Motor neuron (in vitro differentiated cells): ENCODE data around the gene DDX31. TPM values are rescaled to one million over a fixed set of nuclear protein-coding genes. Genes with fewer than 3 reads are reported as not detected.
"Not testable (repeated sequence)": the region's sequence is repeated elsewhere in the genome, so short reads cannot be mapped to it uniquely, and the experiment has no call there.

Experiments
- ATAC-seq, 8 experiments: fragments of 200-7000 bp; cut with Tn5 transposase; replicated peaks in 6 of 8; 2 replicates each; pipeline ENCODE4 v1.8.0; 2021; ENCODE audit warnings: mild to moderate bottlenecking in 8 of 8, moderate library complexity in 8 of 8
- H3K27ac ChIP-seq, 2 donors: fragments of 250-450 bp; sonication (Bioruptor Pico); 2 replicates each; pipeline ENCODE4 v1.9.0; 2021; ENCODE audit warnings: antibody characterized with exemption in 2 of 2, mild to moderate bottlenecking in 2 of 2, moderate library complexity in 1 of 2
- H3K4me1 ChIP-seq, 2 donors: fragments of 250-450 bp; sonication (Bioruptor Pico); replicated peaks in 1 of 2; 2 replicates each; pipeline ENCODE4 v1.6.1; 2021; ENCODE audit warnings: antibody characterized with exemption in 2 of 2, mild to moderate bottlenecking in 2 of 2, moderate library complexity in 1 of 2
- H3K4me3 ChIP-seq, 5 donors: fragments of 250-450 bp; sonication (Bioruptor Pico); 2 replicates each; pipeline ENCODE4 v1.9.0; 2021; ENCODE audit warnings: antibody characterized with exemption in 5 of 5, mild to moderate bottlenecking in 5 of 5, moderate library complexity in 4 of 5
- WGBS, 10 experiments: fragments of 450-650 bp; shearing (Covaris generic); methylation state at CpG; one replicate each; pipeline ENCODE4 v1.0.0; 2022; 5-methylcytosine and 5-hydroxymethylcytosine counted together
- in situ Hi-C, 9 experiments: fragments of 400-800 bp; cut with MboI; loops; one replicate each; pipeline ENCODE4 v1.15.0; 2021; ENCODE audit warnings: low sequenced_read_pairs in 9 of 9, low pct_unique_long_range_greater_than_20kb in 2 of 9; ENCODE audit not compliant: unreplicated experiment in 9 of 9
- total RNA-seq, 8 experiments: library from RNA; unstranded; fragments of 300-600 nt; gene quantifications; 2 replicates each; pipeline versions ENCODE4 v1.2.3 to v1.2.4, GENCODE V29; 2022

Gene DDX31
- total RNA-seq: 10 to 100 TPM in 7 of 8 experiments, 1 to 10 TPM in 1; 9.1 to 40.2 (median 13.5) TPM

- peaks cover 4 to 15% of the 10 kb centered on the region in 2 donors for H3K4me1 ChIP-seq
- peak within 1 kb of the TSS; percentile 77 to 99 (median 84) for H3K4me3 ChIP-seq
- peak; percentile 79 to 95 (median 93) for ATAC-seq
- in situ Hi-C loops: no loop called here
- 0 to 5% (median 0%) methylated on average over 1 to 15 of the region's 77 CpGs; no CpG with 5 or more reads in 4 of the 10 experiments for WGBS, 10 experiments
- H3K27ac ChIP-seq: peak within 1 kb of the TSS; percentile 95 to 98
Observed at GRCh38 chr9:132669698-132670456, at the start of gene DDX31. Gene DDX31 (minus strand): TSS chr9:132669983. CDS start chr9:132669934, 49 bp downstream.

GRCh38 chr9:132718381-132718928 is 48.7 kb upstream of the DDX31 start:
- H3K4me1 ChIP-seq, in situ Hi-C loops, H3K27ac ChIP-seq, ATAC-seq, H3K4me3 ChIP-seq: not testable (repeated sequence)
- WGBS, 10 experiments: 20 to 91% (median 78%) methylated on average over 1 to 8 of the region's 8 CpGs

GRCh38 chr9:132717326-132717945 is 47.7 kb upstream of the DDX31 start:
- H3K27ac ChIP-seq: no peak overlapping the region
- in situ Hi-C loops: no loop called here
- no peak overlapping the region for H3K4me3 ChIP-seq
- no peak for ATAC-seq
- 15 to 91% (median 70%) methylated on average over 1 to 8 of the region's 13 CpGs; no CpG with 5 or more reads in 2 of the 10 experiments for WGBS, 10 experiments
- H3K4me1 ChIP-seq: no peaks in the 10 kb centered on the region

GRCh38 chr9:132716007-132716406 is 46.2 kb upstream of the DDX31 start:
- WGBS, 10 experiments: 70 to 100% (median 81%) methylated on average over 1 to 3 of the region's 4 CpGs; no CpG with 5 or more reads in 7 of the 10 experiments
- no peaks in the 10 kb centered on the region for H3K4me1 ChIP-seq
- no peak for ATAC-seq
- no peak overlapping the region for H3K4me3 ChIP-seq
- no peak overlapping the region for H3K27ac ChIP-seq
- in situ Hi-C loops: no loop called here

GRCh38 chr9:132712753-132713152 is 43.0 kb upstream of the DDX31 start:
- no peak overlapping the region for H3K27ac ChIP-seq
- in situ Hi-C loops: no loop called here
- WGBS, 10 experiments: 46 to 91% (median 67%) methylated on average over 1 to 5 of the region's 5 CpGs; no CpG with 5 or more reads in 3 of the 10 experiments
- no peak overlapping the region for H3K4me3 ChIP-seq
- H3K4me1 ChIP-seq: no peaks in the 10 kb centered on the region
- ATAC-seq: no peak

- H3K4me1 ChIP-seq: no peaks in the 10 kb centered on the region
- no peak overlapping the region for H3K4me3 ChIP-seq
- ATAC-seq: no peak
- in situ Hi-C loops: no loop called here
- WGBS, 10 experiments: 40 to 82% (median 71%) methylated on average over 1 to 3 of the region's 3 CpGs; no CpG with 5 or more reads in 3 of the 10 experiments
- H3K27ac ChIP-seq: no peak overlapping the region
Observed at GRCh38 chr9:132711846-132712245, 42.1 kb upstream of the DDX31 start.

- ATAC-seq, in situ Hi-C loops, H3K4me1 ChIP-seq, H3K4me3 ChIP-seq, H3K27ac ChIP-seq: not testable (repeated sequence)
- 68 to 100% (median 88%) methylated on average over 1 to 5 of the region's 5 CpGs; no CpG with 5 or more reads in 1 of the 10 experiments for WGBS, 10 experiments
Observed at GRCh38 chr9:132711152-132711551, 41.4 kb upstream of the DDX31 start.

- in situ Hi-C loops: no loop called here
- Histone ChIP-seq H3K4me1 (no peaks in the 10 kb centered on the region), H3K4me3 (no peak overlapping the region), H3K27ac (no peak overlapping the region)
- WGBS, 10 experiments: 10 to 100% (median 74%) methylated on average over 1 to 6 of the region's 6 CpGs; no CpG with 5 or more reads in 2 of the 10 experiments
- ATAC-seq: peak in 1 of 8 experiments; percentile 73
Observed at GRCh38 chr9:132710333-132710732, 40.5 kb upstream of the DDX31 start.

- WGBS, 10 experiments: 60 to 86% (median 67%) methylated on average over 1 to 9 of the region's 23 CpGs; no CpG with 5 or more reads in 2 of the 10 experiments
- in situ Hi-C loops: no loop called here
- no peaks in the 10 kb centered on the region for H3K4me1 ChIP-seq
- H3K27ac ChIP-seq: no peak overlapping the region
- H3K4me3 ChIP-seq: no peak overlapping the region
- no peak for ATAC-seq
Observed at GRCh38 chr9:132708769-132709430, 39.1 kb upstream of the DDX31 start.

- 60 to 100% (median 81%) methylated on average over 1 to 4 of the region's 8 CpGs; no CpG with 5 or more reads in 2 of the 10 experiments for WGBS, 10 experiments
- no peak overlapping the region for H3K4me3 ChIP-seq
- H3K27ac ChIP-seq: no peak overlapping the region
- no peaks in the 10 kb centered on the region for H3K4me1 ChIP-seq
- in situ Hi-C loops: no loop called here
- no peak for ATAC-seq
Observed at GRCh38 chr9:132708239-132708638, 38.5 kb upstream of the DDX31 start.

GRCh38 chr9:132703336-132703735 is 33.6 kb upstream of the DDX31 start:
- 15 to 75% (median 61%) methylated on average over 2 of the region's 2 CpGs; no CpG with 5 or more reads in 1 of the 10 experiments for WGBS, 10 experiments
- no peak for ATAC-seq
- in situ Hi-C loops: no loop called here
- Histone ChIP-seq H3K4me1 (no peaks in the 10 kb centered on the region), H3K27ac (no peak overlapping the region), H3K4me3 (no peak overlapping the region)

GRCh38 chr9:132702254-132702653 is 32.5 kb upstream of the DDX31 start:
- no peaks in the 10 kb centered on the region for H3K4me1 ChIP-seq
- in situ Hi-C loops: no loop called here
- no peak overlapping the region for H3K27ac ChIP-seq
- WGBS, 10 experiments: 0 to 100% (median 37%) methylated on average over 1 of the region's 1 CpG
- no peak for ATAC-seq
- H3K4me3 ChIP-seq: no peak overlapping the region

- ATAC-seq: no peak
- 0 to 89% (median 31%) methylated on average over 1 of the region's 1 CpG; no CpG with 5 or more reads in 1 of the 10 experiments for WGBS, 10 experiments
- in situ Hi-C loops: no loop called here
Observed at GRCh38 chr9:132699956-132700355, 30.2 kb upstream of the DDX31 start.

More at GRCh38 chr9:132699956-132700355, 30.2 kb upstream of the DDX31 start:
- no peak overlapping the region for H3K27ac ChIP-seq
- no peaks in the 10 kb centered on the region for H3K4me1 ChIP-seq
- no peak overlapping the region for H3K4me3 ChIP-seq
